HG03469 (cell line): ENCODE measurements around the gene ADCY3.

ENCODE experiments used
- ATAC-seq: cut with Tn5 transposase; IDR thresholded peaks from one replicate; pipeline ENCODE4 v1.9.1; 2021; ENCODE audit warnings: mild to moderate bottlenecking, moderate library complexity, moderate number of reproducible peaks; ENCODE audit not compliant: unreplicated experiment

ADCY3 gene

DNA sequence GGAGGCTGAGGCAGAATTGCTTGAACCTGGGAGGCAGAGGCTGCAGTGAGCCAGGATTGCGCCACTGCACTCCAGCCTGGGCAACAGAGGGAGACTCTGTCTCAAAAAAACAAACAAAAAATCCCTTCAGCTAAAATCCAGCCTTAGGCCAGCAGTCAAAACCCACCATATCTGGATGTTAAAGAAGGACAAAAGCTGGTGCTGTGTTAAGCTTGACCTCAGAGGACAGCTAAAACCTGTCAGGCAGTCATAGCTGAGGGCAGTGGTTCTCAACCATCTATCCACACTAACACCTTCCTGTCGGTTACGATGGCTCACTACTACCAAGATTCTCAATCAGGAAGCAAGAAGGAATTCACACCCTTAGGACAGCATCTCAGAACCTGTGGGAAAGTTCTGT, 136.4 kb downstream of the ADCY3 start:
- no peak for ATAC-seq

DNA sequence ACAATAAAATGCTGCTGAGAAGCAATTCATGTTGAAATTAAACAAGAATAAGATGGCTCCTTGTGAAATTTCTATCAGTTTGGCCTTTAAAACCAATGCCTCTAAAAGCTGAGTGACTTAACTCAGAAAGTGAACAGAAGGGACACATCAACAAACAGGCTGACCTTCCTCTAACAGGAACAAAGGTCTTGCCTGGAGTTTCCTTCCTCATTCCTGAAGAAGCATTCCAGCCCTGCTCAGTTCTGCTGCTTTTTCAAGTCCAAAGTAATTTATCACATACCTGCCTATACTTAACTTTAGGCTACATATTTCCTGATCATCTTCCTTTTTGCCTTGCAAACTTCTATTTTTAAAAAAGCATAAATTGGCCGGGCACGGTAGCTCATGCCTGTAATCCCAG, 140.9 kb downstream of the ADCY3 start:
- ATAC-seq: no peak

DNA sequence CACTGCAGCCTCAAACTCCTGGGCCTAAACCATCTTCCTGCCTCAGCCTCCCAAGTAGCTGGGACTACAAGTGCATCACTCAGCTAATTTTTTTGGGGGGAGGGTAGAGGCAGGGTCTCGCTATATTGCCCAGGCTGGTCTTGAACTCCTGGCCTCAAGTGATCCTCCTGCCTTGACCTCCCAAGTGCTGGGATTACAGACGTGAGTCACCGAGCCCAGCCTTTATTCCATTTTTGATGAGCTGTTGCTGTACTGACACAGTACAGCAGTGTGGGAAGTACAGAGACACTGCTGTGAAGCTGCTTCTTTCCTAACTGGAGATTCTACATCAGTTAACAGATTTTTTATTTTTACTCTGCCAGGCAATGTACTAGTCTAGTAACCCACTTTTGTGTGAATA, 145.7 kb downstream of the ADCY3 start:
- no peak for ATAC-seq

DNA sequence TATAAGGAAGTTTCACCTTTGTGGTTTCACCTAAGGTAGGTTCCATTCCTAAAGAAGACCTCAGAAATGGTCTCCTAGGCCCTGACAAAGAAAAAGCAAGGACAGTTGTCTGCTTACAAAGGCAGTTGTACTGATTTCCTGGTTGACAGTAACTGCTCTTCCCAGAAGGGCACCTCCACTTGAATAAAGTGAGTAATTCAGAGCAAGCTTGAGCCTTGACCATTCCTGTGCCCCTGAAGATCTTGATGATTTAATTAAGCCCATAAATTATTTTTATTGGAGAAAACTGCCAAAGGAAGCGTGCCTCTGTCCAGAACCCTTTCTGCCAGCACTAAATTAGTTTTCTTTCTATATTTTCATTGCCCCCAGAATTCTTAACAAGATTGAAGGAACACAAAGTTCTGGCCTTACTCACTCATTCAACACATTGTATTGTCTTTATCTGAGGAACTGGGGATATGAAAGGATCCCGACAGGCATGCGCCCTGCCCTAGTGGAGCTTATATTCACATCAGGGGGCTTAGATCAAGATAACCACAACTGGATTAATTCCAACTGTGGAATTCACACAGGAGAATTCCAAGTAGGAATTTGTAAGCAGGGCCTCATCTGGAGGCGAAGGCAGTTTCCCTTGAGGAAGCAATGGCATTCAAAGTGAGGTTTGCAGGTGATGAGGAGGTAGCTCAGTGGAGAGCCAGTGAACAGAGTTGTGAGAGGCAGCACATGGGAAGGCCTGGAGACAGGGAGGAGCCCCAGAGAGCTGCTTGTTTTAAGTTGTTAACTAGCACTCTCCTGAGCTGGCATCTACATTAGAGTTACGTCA, 148.1 kb downstream of the ADCY3 start:
- no peak for ATAC-seq

DNA sequence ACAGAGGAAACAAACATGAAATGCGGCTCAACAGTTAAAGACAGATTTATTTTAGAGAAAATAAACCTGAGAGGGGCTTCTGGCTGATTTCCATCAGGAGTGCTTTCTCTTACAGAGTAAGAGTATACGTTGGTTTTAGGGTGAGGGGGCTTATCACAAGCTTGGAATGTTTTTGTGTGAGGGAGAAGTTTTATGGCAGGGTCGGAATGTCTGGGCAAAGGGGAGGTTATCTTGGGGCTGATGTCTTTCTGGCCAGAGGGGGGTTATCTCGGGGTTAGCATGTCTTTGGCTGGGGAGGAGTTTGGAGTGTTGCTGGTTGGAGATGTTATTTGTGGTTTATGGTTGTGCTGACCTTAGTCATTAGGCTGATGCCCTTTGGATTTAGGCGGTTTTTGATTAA, 149.0 kb downstream of the ADCY3 start:
- no peak for ATAC-seq
